ENCODE data around the gene CACNA1I. TPM values are rescaled to one million over a fixed set of nuclear protein-coding genes. Genes with fewer than 3 reads are reported as not detected.

CACNA1I gene
- polyA plus RNA-seq, 1 experiment = not detected

GRCh38 chr22:39706376-39707140, 136.0 kb downstream of the CACNA1I start:
- POLR2A ChIA-PET = no interaction called here
- DNase-seq (ENCODE audit: low read depth, low spot score) = no peak
- CTCF ChIA-PET = no interaction called here

GRCh38 chr22:39707351-39707750, 136.8 kb downstream of the CACNA1I start:
- Histone ChIP-seq H3K27me3 (ENCODE audit: control insufficient read depth, insufficient read depth, low read length) (peaks cover 56% of the 10 kb centered on the region), H3K27ac (ENCODE audit: low read depth, low read length) (no peak overlapping the region), H3K9me3 (ENCODE audit: control insufficient read depth, insufficient read depth, low read length) (no peaks in the 10 kb centered on the region; the same call in 1 of the 2 replicates), H3K4me3 (ENCODE audit: low read depth, low read length) (no peak overlapping the region)
- TF ChIP-seq CTCF (IDR thresholded peaks at IDR 0.05; ENCODE audit: low read depth, low read length) = no peak
- CTCF ChIA-PET = no interaction called here
- no peak for DNase-seq (ENCODE audit: low read depth, low spot score)
- POLR2A ChIA-PET = no interaction called here

More at GRCh38 chr22:39706376-39707140, 136.0 kb downstream of the CACNA1I start:
- Histone ChIP-seq H3K4me3 (ENCODE audit: low read depth, low read length) (no peak overlapping the region), H3K27ac (ENCODE audit: low read depth, low read length) (no peak overlapping the region), H3K9me3 (ENCODE audit: control insufficient read depth, insufficient read depth, low read length) (no peaks in the 10 kb centered on the region; the same call in 1 of the 2 replicates), H3K27me3 (ENCODE audit: control insufficient read depth, insufficient read depth, low read length) (peaks cover 51% of the 10 kb centered on the region)
- no peak for TF ChIP-seq CTCF (IDR thresholded peaks at IDR 0.05; ENCODE audit: low read depth, low read length)

- CTCF ChIA-PET = interaction anchor here (0.7 kb wide), 1 partner anchor 317 kb away, joined by 5 read pairs; no protein-coding TSS in a partner anchor
- peaks cover 55% of the 10 kb centered on the region for H3K27me3 ChIP-seq (ENCODE audit: control insufficient read depth, insufficient read depth, low read length)
- DNase-seq (ENCODE audit: low read depth, low spot score) = no peak
- POLR2A ChIA-PET = no interaction called here
- H3K4me3 ChIP-seq (ENCODE audit: low read depth, low read length) = no peak overlapping the region
- no peak for TF ChIP-seq CTCF (IDR thresholded peaks at IDR 0.05; ENCODE audit: low read depth, low read length)
- H3K27ac ChIP-seq (ENCODE audit: low read depth, low read length) = no peak overlapping the region
- no peaks in the 10 kb centered on the region; the same call in 1 of the 2 replicates for H3K9me3 ChIP-seq (ENCODE audit: control insufficient read depth, insufficient read depth, low read length)
These were observed 137.3 kb downstream of the CACNA1I start for GRCh38 chr22:39707816-39708215.

GRCh38 chr22:39710380-39711150, 140.0 kb downstream of the CACNA1I start:
- no peak for TF ChIP-seq CTCF (IDR thresholded peaks at IDR 0.05; ENCODE audit: low read depth, low read length)
- H3K27ac ChIP-seq (ENCODE audit: low read depth, low read length) = no peak overlapping the region
- POLR2A ChIA-PET = no interaction called here
- CTCF ChIA-PET = interaction anchor here (0.7 kb wide), 1 partner anchor 222 kb away, joined by 3 read pairs; no protein-coding TSS in a partner anchor
- H3K4me3 ChIP-seq (ENCODE audit: low read depth, low read length) = no peak overlapping the region
- peaks cover 56% of the 10 kb centered on the region for H3K27me3 ChIP-seq (ENCODE audit: control insufficient read depth, insufficient read depth, low read length)
- no peak for DNase-seq (ENCODE audit: low read depth, low spot score)
- no peaks in the 10 kb centered on the region; the same call in 1 of the 2 replicates for H3K9me3 ChIP-seq (ENCODE audit: control insufficient read depth, insufficient read depth, low read length)

GRCh38 chr22:39712081-39712480, 141.5 kb downstream of the CACNA1I start:
- DNase-seq (ENCODE audit: low read depth, low spot score) = no peak
- ChIA-PET CTCF (no interaction called here), POLR2A (no interaction called here)
- Histone ChIP-seq H3K4me3 (ENCODE audit: low read depth, low read length) (no peak overlapping the region), H3K27ac (ENCODE audit: low read depth, low read length) (no peak overlapping the region), H3K27me3 (ENCODE audit: control insufficient read depth, insufficient read depth, low read length) (peaks cover 56% of the 10 kb centered on the region), H3K9me3 (ENCODE audit: control insufficient read depth, insufficient read depth, low read length) (no peaks in the 10 kb centered on the region; the same call in 1 of the 2 replicates)
- no peak for TF ChIP-seq CTCF (IDR thresholded peaks at IDR 0.05; ENCODE audit: low read depth, low read length)

Measured in AG04450 (cell line).